Hematopoietic multipotent progenitor cell (in vitro differentiated cells): ENCODE measurements around the gene GBF1. TPM values are rescaled to one million over a fixed set of nuclear protein-coding genes. Genes with fewer than 3 reads are reported as not detected.
"Not testable (repeated sequence)": the region's sequence is repeated elsewhere in the genome, so short reads cannot be mapped to it uniquely, and the experiment has no call there.

ENCODE experiments used
- DNase-seq, 3 donors: peaks; one replicate each; pipeline ENCODE4 v3.0.0-alpha.2; 2011 to 2015; ENCODE audit warnings: low read depth in 2 of 3, low spot score in 2 of 3
- total RNA-seq: library from RNA; depleted of rRNA; stranded (reverse); fragments of >200 nt; gene quantifications from one replicate; pipeline ENCODE4 v1.2.3, GENCODE V29; 2012

GBF1 gene
- total RNA-seq, 1 donor: 24.8 TPM

DNA sequence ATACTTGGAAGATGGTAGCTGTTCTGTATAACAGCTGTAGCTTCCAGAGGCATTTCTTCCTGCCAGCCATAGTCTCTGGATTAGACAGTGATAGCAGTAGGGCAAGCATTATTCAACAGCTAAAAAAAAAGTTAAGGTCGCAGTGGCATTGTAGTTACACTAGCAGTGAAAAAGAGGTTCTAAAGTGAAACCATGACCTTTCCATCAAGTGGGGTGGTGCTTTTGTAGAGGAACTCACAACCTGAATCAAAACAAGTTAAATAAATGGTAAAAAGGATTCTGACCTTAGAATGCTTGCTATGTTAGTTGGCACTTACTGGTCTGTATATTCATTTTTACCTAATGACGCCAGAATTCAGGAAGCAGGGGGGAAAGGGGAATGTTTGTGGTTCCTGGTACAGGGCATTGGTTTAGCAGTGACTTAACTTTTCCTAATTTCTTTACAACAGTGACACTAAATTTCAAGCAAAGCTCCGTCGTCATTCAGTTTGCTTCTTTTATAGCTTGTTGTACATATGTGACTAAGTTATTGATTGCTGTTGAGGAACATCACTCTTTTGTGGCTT is 55.0 kb downstream of the GBF1 start:
- DNase-seq: no peak

DNA sequence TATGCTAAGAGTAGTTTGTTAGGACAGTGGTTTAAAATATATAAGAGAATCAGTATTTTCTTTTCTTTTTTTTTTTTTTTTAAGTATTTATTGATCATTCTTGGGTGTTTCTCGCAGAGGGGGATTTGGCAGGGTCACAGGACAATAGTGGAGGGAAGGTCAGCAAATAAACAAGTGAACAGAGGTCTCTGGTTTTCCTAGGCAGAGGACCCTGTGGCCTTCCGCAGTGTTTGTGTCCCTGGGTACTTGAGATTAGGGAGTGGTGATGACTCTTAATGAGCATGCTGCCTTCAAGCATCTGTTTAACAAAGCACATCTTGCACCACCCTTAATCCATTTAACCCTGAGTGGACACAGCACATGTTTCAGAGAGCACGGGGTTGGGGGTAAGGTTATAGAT is 55.6 kb downstream of the GBF1 start:
- not testable (repeated sequence) for DNase-seq

DNA sequence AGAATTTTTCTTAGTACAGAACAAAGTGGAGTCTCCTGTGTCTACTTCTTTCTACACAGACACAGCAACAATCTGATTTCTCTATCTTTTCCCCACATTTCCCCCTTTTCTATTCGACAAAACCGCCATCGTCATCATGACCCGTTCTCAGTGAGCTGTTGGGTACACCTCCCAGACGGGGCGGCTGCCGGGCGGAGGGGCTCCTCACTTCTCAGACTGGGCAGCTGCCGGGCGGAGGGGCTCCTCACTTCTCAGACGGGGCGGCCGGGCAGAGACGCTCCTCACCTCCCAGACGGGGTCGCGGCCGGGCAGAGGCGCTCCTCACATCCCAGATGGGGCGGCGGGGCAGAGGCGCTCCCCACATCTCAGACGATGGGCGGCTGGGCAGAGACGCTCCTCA is 56.0 kb downstream of the GBF1 start:
- DNase-seq: not testable (repeated sequence)

DNA sequence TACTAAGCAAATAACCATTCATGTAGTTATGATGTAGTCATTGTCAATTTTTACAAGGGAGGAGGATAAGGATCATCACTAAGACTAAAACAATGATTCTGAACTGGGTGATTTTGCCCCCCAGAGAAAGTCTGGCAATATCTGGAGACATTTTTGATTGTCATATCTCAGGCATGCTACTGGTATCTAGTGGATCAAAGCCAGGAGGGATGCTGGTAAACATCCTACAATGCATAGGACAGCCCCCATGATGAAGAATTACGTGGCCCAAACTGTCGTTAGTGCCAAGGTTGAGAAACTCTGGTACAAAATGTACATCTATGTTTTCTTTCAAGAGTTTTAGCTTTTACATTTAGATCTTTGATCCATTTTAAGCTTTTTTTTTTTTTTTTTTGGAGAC is 57.3 kb downstream of the GBF1 start:
- DNase-seq: no peak

DNA sequence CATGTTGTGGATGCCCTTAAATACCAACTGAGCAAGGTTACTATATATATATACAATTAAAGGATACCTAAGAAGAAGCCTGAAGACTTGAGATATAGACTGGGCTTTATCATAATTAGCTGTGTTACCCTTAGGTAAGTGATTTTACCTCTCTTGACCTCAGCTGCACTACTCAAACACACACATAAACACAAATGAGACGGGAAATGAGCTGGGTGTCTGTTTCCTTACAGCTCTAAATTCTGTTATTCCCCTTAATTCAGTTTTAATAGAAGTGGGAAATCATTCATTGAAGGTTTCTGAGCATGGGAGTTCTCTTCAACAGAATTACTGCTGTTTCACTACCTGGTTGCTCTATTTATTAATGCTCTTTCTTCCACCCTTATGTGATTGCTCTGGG is 60.7 kb downstream of the GBF1 start:
- peak in 1 of 3 donors; percentile 18 for DNase-seq

DNA sequence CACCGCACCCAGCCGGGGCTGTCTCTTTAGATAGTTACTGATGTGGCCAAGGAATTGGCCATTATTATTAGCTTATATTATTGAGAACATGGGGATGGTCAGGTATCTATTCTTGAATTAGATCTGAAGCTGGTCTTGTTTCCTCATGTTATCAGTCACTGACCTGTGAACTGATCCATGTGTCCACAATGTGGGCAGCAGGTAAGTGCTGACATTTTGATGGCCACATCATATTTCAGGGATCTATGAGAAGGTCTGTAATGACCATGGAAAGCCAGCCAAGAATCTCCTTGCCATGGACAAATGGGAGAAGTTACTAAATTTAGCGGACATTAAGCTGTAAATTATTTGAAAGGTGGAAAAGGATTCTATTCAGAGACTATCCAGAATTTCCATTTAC is 61.4 kb downstream of the GBF1 start:
- DNase-seq: no peak

DNA sequence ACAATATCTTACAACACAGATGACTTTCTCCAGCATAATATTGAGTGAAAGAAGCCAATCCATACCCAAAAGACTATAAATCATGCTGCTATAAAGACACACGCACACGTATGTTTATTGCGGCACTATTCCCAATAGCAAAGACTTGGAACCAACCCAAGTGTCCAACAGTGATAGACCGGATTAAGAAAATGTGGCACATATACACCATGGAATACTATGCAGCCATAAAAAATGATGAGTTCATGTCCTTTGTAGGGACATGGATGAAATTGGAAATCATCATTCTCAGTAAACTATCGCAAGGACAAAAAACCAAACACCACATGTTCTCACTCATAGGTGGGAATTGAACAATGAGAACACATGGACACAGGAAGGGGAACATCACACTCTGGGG is 63.0 kb downstream of the GBF1 start:
- DNase-seq: not testable (repeated sequence)

DNA sequence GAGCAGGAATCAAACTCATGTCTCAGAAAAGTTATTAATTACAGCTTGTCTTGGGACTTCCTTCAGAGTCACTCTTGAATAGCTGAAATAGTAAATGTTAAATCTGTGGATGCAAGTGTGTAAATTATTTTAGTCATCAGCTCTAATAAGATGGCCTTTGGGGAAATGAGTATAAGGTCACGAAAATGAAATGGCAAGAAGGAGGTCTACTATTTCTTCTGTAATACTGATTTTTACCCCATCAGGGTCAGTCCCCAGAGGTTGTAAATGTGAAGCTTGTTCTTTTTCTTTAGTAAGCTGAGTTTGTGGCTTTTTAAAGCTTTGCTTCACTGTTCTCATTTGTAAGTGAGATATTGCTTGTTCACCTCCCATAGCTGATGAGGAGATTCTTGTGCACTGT is 63.9 kb downstream of the GBF1 start:
- DNase-seq: no peak

DNA sequence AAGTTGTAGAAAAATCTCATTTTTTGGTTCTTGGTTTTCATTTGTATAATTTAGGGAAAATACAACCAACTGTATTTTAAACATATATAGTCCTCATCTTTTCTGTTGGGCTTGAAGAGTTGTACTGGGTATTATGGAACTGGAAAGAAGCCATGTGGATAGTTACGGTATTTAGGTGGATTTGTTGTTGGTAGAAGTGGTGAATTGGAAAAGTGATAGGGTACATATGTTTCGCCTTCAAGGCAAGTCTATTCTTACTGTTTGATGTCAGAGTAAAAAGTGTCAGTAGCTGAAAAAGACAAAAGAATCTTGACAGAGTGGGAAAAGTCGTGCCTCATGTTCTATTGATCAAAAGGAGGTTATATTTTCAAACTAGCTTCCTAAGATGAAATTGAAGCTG is 64.6 kb downstream of the GBF1 start:
- DNase-seq: no peak

DNA sequence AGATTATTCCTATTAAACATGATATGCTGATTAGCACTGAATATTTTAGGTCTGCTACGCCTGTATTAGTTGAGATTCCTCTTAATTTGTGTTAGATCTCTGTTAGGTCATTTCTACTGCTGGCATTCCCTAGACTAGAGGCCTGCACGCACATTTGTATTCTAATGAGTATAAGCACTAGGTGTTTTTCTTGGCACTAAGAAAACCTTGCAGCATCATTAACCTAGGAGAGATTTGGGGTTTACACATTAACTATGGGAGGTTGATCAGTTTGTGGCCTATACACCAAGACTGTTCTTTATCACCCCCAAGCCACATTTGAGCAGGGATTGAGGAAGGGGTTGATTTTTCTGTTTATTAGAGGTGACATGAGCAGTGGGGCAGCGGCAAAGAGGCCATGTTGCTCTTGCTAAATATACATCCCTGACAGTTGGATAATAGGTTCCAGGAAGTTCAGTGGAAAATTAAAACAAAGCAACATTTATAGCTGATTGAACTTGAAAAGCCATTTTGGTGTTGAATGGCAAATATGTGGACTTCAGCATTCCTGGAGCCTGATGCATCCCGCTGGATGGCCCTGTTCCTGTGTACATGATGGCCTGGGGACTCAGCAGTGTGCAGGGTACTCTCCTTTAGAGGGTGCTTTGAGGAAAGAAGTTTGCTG is 65.2 kb downstream of the GBF1 start:
- DNase-seq: no peak

DNA sequence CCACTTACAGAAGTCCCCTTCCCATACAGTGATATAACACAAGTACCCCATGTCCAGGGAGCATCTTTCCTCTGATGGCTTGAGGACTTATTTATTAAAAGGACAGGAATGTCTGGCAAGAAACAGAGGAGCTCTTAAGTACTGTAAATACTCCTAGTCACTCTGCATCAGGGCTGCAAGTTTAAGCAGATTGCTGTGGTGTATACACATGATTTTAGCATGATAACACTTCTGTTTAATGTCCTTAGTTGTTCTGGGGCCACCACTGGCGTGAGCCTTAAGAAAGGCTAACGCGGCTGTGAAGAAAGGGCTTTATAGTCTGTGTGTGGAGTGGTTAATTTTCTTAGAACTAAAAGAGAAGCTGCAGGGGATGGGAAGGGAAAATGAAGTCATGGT is 65.7 kb downstream of the GBF1 start:
- no peak for DNase-seq

DNA sequence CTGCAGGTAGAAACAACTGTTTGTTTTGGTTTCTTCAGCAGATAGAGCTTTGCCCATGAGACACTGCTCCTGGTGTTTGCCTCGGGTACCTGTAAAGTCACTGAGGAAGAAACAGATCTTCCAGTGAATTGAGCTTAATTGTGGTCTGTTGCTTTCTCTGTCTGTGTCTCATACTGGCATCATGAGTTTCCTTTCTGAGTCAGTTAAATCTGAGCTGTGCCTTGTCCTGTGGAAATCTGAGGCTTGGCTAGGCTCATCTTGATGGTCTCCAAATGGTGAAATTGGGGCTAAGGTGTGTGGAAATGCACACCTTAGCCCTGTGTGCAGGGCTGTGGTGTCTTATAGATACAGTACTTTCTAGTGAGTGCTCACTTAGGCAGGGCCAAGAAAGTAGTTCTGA is 67.4 kb downstream of the GBF1 start:
- DNase-seq: no peak

DNA sequence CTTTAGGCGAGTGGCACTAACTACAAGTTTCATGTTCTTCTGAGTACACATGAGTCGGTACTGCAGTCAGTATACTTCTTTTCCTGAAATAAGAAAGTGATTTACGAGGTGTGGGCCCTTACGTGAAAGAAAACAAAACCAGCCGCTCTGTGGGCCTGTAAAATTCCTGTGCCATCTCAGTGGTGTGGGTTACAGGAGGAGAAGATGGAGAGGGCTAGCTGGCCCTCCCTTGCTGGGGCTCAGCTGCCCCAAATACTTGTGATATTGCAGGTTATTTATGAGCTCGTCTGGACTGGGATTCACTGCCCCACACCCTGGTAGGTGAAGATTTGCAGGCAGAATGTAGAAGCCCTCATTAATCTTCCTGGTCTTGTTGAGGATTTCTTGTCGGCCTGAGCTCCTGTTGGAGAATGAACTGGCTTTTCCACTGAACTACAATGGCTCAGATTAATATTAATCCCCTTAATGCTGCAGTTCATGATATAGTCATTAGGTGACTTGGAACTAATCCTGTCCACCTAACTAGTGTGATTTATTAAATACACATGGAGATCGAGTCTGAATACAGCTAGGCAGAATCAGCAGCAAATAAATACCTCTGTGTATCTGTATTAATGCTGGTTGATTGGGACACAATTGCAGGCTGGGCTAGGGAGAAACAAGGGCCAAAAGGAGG is 68.0 kb downstream of the GBF1 start:
- no peak for DNase-seq

DNA sequence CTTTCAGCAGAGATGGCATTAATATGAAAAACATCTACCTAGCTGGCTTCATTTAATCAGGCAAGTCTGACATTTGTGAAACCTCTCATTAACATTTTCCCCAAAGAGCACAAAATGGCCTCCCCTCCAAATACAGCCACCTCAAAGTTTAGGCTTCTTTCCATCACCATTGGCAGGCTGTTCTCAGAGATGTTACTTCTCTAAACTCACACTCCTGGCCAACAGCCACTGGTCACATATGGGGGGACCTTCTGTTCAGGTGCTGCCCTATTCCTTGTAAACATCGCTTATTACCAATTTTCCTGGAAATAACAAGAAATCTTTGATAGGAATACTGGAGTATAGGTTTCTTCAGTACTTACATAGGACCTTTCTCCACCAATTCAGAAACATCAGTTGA is 69.5 kb downstream of the GBF1 start:
- no peak for DNase-seq

DNA sequence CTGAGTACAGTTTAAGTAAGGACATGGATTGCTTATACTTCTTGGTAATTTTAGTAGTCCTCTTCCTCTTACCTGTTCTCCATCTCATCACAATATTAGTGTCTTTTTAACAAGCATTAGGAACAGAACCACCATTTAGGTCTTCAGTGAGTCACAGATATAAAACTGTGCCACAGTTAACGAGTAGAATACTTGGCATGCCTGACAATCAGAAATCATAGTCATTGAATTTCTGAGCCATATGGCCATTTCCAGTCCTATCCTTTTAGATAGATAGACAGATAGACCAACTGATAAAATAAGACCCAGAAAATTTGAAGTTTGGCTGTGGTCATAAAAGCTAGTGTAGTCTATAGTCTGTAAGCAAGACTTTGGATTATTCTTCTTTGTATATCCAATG is 71.1 kb downstream of the GBF1 start:
- DNase-seq: no peak

DNA sequence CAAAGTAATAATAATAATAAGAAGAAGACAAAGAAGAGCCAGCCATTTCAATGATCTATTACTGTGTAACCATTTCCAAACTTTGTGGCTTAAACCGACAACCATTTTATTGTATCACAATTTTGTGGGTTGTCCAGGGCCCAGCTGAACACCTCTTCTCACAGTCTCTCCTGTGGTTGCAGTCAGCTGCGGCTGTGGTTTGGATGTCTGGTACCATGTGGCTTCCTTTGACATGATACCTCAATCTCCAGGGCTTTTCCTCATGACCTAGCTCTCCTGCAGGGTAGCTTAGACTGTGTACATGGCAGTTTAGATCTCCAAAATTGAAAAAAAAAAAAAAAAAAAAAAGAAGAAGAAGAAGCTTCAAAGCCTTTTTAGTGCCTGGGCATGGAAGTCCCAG is 77.6 kb downstream of the GBF1 start:
- peak in 2 of 3 donors; percentile 49 to 84 for DNase-seq

DNA sequence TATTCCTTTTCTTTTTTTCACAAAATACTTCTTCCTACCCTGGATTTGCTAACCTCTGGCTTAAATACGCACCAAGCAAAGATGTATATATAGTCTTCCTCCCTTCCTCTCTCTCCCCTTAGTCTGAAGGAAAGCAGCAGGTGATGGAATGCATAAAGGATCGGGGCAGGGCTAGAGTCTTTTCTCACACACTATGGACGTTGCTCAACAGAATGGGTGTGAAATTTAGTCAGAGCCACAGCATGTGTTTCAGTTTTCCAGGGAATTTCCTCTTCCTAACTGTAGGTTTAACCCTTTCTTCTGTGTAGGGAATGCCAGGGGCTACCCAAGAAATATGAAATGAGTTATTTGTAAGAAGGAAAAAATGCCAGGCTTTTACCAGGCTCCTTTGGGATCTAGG is 78.7 kb downstream of the GBF1 start:
- DNase-seq: no peak

DNA sequence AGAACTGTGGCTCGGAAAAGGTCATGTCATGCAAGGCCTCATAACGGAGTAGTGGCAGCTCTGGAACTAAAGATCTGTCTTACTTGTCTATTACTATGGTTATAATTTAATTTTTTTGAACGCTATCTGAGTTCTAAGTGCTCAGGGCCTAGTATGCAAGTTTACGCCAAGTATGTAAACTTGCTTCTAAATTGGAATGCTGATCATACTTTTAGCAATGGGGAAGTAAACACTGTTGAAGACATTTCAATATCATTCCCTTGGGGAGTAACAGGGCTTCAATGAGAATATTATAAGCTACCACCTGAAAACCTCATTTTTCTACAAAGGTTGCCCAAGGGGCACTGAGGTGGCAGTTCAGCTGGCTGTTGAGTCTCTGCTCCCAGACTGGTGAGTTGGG is 80.7 kb downstream of the GBF1 start:
- no peak for DNase-seq

DNA sequence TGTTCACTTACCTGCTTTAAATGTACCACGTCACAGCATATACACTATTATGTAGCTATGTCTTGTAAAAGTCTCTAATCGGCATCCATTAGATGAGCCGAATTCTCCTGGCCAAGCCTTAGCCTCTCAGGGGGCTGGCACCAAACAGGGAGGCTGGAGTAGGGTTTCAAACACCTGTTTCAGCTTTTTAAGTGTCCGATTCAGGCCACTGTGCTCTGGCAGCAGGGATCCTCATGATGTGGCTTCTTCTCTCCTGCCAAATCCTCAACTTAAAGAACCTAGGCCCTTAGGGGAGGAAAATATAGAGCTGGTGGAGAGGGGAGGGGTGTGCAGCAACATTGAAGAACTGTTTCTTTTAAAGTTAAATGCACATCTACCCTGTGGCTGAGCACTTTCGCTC is 81.7 kb downstream of the GBF1 start:
- no peak for DNase-seq

DNA sequence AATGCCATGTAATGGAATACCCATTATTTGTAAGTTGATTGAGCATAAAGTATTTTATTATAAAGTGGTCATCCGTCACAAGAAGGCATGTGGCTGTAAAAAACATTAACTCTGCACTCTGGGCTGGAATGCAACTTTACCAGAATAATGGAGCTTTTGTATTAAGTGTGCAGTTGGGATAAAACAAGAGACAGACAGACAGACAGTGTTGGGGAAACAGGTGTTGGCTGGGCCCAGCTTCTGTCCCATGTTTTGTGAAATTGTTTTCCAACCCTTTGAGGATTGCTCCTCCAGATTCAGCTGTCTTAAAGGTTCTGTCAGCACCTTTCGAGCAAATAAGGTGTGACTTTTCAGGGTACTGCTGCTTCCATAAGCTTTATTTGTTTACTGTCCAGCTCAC is 82.3 kb downstream of the GBF1 start:
- no peak for DNase-seq

DNA sequence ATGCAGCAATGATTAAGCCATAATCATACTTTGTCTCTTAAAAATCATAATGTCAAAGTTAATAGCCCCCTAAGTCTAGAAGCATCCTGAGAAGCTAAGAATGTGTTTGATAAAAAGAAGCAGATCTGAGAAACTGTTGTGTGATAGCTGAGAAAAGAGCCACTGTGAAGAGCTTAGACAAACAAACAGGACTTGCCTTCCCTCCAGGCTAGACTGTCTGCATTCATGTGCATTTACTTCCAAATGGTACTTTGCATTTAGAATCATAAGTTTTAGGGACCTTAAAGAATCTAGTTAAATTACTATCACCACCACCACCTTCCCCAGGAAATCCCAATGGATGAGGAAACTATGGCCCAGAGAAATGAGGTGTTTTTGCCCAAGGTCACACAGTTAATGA is 87.4 kb downstream of the GBF1 start:
- DNase-seq: no peak

DNA sequence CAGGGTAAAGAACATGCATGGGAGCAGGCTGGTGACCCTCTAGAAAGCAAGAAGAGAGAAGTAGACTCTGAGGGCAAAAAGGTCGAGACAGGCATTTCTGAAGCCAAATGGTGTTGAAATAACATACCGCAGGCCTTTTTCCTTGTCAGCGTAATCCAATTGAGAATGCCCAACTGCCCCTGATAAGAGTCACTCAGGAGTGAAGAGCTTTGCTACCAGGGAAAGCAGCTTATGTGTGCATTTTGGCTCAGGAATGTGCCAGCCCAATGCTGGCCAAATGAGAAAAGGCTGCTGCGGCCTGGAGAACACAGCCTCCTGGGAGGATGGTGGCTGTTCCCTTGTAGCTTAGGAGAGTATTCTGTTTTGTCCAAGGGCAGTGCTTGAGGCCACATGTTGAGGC is 88.8 kb downstream of the GBF1 start:
- no peak for DNase-seq
